H1 (cell line): ENCODE data around the gene RRAD. TPM values are rescaled to one million over a fixed set of nuclear protein-coding genes. Genes with fewer than 3 reads are reported as not detected.

Experiments used
- FOSL1 ChIP-seq: IDR thresholded peaks from 2 replicates; pipeline ENCODE4 v1.6.1; 2011; ENCODE audit warnings: mild to moderate bottlenecking, low read depth, low read length, moderate library complexity; ENCODE audit not compliant: insufficient read depth
- TAF1 ChIP-seq: IDR thresholded peaks from 2 replicates; pipeline ENCODE4 v1.6.1; 2011; ENCODE audit warnings: mild to moderate bottlenecking, low read depth, low read length
- polyA plus RNA-seq, 7 experiments: library from polyadenylated mRNA; depleted of rRNA in 3 of 7; stranded (reverse) in 5 of 7; unstranded in 2 of 7; fragments of >200 nt in 5 of 7; fragments of 200-250 nt in 2 of 7; gene quantifications; 1 replicate in 5 of 7; 2 replicates in 1 of 7; 4 replicates in 1 of 7; pipeline versions ENCODE4 v1.2.1 to v1.2.3, GENCODE V29; 2011 to 2013; ENCODE audit warnings: missing spikeins in 2 of 7, mixed read lengths in 2 of 7
- total RNA-seq: library from RNA; stranded (reverse); fragmentation: NEBNext Ultra II Directional; extraction: Animal tissue kit (Norgen Biotek cat#: 25700); gene quantifications from 2 replicates; pipeline ENCODE4 v1.2.1, GENCODE V29; 2021

Gene RRAD
- total and polyA plus RNA-seq, 2 of the 8 experiments (the other 6 are each of a cell fraction or from before 2014, with no cell fraction given): 0.17 TPM; not detected in 1

- TF ChIP-seq TAF1 (no peak), FOSL1 (no peak)
- TF ChIP-seq, all 59 proteins: peak for 0
Observed at GRCh38 chr16:66937725-66938337, 12.5 kb upstream of the RRAD start (continued).
